COLO668 (cell line): ENCODE results near the gene CUZD1.

Source experiments
- DNase-seq: peaks from one replicate; lab custom pipeline; 2025; ENCODE audit not compliant: unreplicated experiment; lab: John Stamatoyannopoulos, UW

The CUZD1 gene

DNA sequence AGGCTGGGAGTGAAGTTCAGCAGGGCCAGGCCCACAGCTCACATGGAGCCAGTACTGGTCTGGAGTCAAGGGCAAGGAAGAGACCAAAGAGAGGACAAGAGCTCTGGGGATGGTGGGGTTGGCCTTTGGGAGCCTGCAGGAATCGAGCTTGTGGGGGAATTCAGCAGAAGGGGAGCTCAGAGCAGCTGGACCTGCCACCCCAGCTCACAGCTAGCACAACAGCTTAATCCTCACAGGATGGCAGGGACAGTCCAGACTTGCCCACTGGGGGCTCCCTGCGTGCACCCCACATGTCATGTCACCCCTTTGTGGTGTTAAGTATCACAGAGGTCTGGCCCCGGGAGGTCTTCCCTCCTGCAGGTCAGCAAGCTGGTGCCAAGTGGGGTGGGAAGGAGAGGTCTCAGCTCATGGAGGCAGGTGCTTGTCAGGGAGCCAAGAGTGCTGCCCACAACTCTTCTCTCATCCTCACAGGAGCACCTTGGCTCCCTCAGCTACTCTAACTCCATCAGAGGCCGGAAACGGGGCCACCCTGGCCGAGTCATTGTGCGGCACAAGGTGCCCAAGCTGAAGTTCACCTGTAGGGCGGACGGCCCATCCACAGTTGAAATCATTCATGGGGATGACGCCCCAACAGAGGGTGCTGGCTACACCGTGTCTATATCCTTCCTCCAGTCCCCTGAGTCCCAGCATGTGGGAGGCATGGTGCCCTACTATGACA lies 22.5 kb downstream of the CUZD1 start:
- no peak for DNase-seq

DNA sequence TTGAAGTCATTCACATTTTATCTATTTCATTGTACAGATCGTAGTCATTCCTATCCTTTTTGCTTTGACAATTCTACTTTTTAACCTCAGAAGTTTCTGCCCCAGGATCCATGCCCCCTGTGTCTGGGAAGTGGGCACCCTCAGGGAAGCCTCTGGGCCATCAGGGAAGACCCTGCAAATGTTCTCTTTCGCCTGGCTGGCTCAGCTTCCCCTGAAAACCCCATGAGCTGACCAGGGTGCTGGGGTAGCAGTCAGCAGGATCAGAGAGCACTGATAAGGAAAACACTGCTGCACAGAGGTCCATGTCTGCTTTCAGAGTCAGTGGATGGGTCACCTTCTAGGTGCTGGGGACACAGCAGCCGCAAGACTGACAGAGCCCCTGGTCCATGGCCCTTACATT lies 23.8 kb downstream of the CUZD1 start:
- no peak for DNase-seq

DNA sequence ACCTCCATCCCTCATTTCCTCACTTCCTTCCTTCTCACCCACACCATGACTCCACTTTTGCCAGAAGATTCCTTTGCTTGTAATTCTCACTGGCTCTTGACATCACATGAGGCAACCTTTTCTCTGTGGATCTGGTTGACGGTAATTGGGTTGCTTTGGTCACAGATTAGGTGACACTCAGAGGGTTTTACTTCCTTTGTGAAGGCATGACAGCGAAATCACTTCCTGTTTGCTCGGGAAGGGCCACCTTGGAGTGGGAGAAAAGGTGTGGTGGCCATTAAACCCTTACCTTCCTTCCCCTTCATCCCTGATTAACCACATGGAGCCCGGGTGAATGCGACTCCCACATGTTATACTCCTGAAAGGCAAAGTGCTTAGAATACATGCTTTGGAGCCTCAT lies 30.2 kb downstream of the CUZD1 start:
- no peak for DNase-seq

DNA sequence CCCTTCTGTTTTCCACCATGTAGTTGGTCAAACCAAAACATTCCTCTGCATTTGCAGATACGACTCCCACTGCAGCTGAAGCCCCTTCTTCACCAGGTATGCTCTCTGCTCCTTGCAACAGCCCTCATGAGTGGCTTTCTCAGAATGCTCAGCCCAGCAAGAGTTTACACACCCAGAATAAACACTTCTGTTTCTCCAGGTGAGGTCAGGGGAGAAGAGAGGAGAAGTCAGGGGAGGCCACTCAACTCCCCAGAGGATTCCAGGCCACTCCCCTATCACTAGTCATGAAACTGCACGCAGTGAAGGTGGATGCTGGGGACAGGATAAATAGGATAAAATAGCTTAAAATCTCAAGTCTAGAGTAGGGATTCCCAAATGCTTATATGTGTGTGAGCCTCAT lies 31.2 kb downstream of the CUZD1 start:
- no peak for DNase-seq

DNA sequence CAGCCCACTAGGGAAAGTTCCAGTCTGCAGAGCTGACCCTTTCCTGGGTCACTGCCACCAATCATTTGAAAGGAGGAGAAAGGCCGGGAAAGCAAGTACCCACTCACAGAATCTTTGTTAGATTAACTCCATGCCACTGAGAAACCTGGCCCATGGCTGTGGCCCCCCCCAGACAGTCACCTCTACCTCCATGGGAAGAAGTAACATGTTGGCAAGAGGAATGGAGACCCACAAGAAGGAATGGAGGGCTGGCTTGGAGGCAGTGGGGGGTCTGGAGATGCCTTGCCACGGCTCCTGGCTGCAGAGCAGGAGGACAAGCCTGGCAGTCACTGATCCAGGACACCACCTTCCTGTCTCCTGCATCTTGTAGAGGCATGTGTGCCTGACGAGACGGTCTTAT lies 32.9 kb downstream of the CUZD1 start:
- DNase-seq, result no peak

DNA sequence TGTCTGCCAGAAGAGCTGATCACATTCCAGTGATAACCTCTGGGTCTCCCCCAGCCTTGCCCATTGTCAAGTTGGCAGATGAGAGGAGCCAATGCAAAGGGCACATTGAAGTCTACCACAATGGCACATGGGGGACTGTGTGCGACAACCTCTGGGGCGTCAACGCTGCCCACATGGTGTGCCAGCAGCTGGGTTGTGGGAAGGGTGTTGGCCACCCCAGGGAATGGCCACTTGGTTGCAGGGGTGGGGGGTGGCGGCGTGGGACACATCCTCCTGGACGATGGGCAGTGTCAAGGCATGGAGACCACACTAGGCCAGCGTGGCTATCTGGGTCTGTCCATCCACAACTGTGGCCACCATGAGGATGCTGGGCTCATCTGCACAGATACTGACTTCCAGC lies 43.4 kb downstream of the CUZD1 start:
- DNase-seq, result no peak

DNA sequence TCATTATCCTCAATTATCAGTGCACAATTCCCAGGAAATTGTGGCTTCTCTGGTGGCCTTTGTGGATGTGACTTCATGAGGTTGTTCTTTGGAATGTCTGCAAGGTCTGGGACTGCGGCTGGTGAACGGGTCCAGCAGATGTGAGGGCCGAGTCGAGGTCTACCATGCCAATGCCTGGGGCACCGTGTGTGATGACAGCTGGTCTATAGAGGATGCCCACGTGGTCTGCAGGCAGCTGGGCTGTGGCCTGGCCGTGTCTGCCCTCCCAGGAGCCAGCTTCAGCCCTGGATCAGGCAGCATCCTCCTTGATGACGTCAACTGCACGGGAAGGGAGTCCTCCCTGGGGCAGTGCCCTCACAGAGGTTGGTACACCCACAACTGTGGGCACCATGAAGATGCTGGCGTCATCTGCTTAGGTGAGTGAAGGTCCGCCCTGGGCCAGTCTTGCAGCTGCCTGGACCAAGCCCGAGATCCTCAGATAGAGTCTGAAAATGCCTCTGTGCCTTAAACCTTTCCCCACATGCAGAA lies 46.9 kb downstream of the CUZD1 start:
- DNase-seq, result no peak

DNA sequence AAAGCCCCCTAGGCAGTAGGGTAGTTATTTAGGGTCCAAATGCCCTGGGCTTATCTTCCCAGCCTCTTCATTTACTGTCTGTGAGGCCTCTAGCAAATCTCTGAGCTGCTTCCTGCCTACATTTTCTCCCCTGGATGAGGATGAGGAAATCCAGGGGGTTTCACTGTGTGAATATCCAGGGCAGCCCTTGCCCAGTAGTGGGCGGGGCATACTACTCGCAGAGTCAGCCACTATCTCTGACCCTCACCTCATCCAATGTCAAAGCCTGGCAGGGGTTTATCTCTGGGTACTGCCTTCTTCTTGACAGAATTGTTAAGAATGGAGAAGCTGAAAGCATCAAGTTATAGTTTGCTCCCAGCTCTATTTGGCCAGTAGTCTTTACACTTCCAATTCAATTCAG lies 48.9 kb downstream of the CUZD1 start:
- DNase-seq, result no peak

DNA sequence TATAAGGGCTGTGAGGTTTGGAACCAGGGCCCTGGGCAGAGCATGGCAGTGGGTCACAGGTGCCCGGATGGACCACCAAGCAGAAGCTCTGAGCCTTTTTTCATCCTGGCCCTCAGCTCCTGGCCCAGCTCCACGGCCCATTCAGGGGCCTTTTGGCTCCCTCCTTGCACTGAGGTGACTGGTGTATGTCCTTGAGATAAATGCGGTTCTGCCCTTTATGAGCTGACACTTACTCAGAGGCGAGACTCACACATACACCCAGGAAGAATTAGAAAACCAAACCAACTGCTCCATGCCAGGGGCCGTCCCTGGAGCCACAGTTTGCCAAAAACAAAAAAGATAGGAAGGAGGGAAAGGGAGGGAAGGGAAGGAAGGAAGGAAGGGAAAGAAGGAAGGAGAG lies 49.7 kb downstream of the CUZD1 start:
- no peak for DNase-seq

DNA sequence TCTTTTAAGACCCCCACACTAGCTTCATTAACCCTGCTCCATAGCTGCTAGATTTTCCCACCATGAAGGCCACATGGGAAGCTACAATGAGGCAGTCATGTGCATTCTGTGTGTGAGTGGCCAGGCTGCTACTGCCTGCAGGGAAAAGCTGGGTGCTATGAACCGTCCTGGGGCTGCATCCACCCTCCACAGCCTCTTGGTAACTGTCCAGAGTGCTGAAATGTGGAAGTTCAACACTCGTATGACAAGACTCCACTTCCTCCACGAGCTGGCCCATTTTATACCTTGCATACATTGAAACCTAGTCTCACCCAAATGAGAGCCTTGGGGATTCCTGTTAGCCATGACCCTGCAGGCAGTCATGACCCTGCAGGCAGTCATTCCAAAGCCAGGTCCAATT lies 59.4 kb downstream of the CUZD1 start:
- DNase-seq, result no peak

DNA sequence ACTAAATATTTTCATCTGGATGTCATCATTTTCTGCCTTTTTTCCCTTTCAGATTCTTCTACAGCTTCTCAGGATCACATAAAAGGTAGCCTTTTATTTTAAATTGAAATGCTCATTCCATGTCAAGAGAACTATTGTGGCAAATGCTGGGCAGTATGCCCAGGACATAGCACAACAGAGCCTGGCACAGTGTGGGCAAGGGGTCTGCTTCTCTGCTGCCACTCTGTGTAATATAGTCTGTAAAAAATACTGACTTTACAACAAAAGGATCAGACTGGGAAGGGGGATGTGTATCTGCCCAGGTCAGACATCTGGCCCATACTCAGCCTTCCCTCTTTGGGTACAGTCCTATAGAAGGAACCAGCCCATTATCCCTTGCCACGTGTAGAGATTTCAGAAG lies 62.7 kb downstream of the CUZD1 start:
- no peak for DNase-seq
